HepG2 (cell line): ENCODE data around the gene CYB5B. TPM values are rescaled to one million over a fixed set of nuclear protein-coding genes. Genes with fewer than 3 reads are reported as not detected.

ENCODE experiments used
- FOXP4 ChIP-seq: sonication (generic); formaldehyde crosslinking; IDR thresholded peaks from 2 replicates; pipeline ENCODE4 v1.4.0; 2020; ENCODE audit warnings: missing genetic modification reagents
- HMGXB3 ChIP-seq: sonication (generic); formaldehyde crosslinking; IDR thresholded peaks from 2 replicates; pipeline ENCODE4 v1.4.0; 2020; ENCODE audit warnings: missing genetic modification reagents, borderline replicate concordance
- KDM2A ChIP-seq: sonication (generic); formaldehyde crosslinking; IDR thresholded peaks from 2 replicates; pipeline ENCODE4 v1.4.0; 2020; ENCODE audit warnings: low read depth, missing genetic modification reagents, borderline replicate concordance
- RCOR2 ChIP-seq: IDR thresholded peaks from 2 replicates; pipeline ENCODE4 v1.6.1; 2016; ENCODE audit warnings: missing biosample characterization, missing genetic modification reagents
- ZNF30 ChIP-seq: sonication (generic); formaldehyde crosslinking; IDR thresholded peaks from 2 replicates; pipeline ENCODE4 v1.5.0; 2020; ENCODE audit warnings: mild to moderate bottlenecking, missing genetic modification reagents
- ZNF646 ChIP-seq: sonication (generic); formaldehyde crosslinking; IDR thresholded peaks from 2 replicates; pipeline ENCODE4 v1.9.0; 2021; ENCODE audit warnings: mild to moderate bottlenecking, missing genetic modification reagents
- polyA plus RNA-seq, 8 experiments: library from polyadenylated mRNA; depleted of rRNA in 3 of 8; stranded (reverse) in 7 of 8; unstranded in 1 of 8; fragments of >200 nt; fragmentation: Illumina TruSeq in 4 of 8; extraction: Trizol in 4 of 8; gene quantifications; 2 replicates each; pipeline versions ENCODE4 v1.2.1 to v1.2.3, GENCODE V29; 2011 to 2016; ENCODE audit warnings: low read depth in 4 of 8, missing spikeins in 1 of 8, mixed read lengths in 1 of 8; ENCODE audit not compliant: insufficient read depth in 1 of 8
- total RNA-seq, 5 experiments: library from RNA; depleted of rRNA; stranded (reverse); fragments of >200 nt; fragmentation: Illumina TruSeq; extraction: Trizol; gene quantifications; 2 replicates each; pipeline ENCODE4 v1.2.3, GENCODE V29; 2016; ENCODE audit warnings: low read depth in 1 of 5
- TF ChIP-seq, protein P1 (sequence below): sonication (generic); formaldehyde crosslinking; IDR thresholded peaks from 2 replicates; pipeline ENCODE4 v1.9.0; 2021; ENCODE audit warnings: missing genetic modification reagents, mild to moderate bottlenecking, borderline replicate concordance
- TF ChIP-seq, protein P2 (sequence below): sonication (generic); formaldehyde crosslinking; IDR thresholded peaks from 2 replicates; pipeline ENCODE4 v1.4.0; 2020; ENCODE audit warnings: missing genetic modification reagents
- TF ChIP-seq, protein P3 (sequence below): sonication (generic); formaldehyde crosslinking; conservative IDR thresholded peaks from 2 replicates; pipeline ENCODE4 v1.4.0; 2020; ENCODE audit warnings: missing genetic modification reagents

Gene CYB5B
- total and polyA plus RNA-seq, 2 of the 13 experiments (the other 11 are each of a cell fraction or from before 2014, with no cell fraction given), result 234 to 432 TPM

GRCh38 chr16:69404275-69404805 lies 20.1 kb upstream of the CYB5B start (continued):
- TF ChIP-seq HMGXB3 (CRISPR knock-in tag) (0 out of 2 replicates have a peak, but pooled peaks have one; percentile 32), FOXP4 (CRISPR knock-in tag) (peak; percentile 93), ZNF30 (CRISPR knock-in tag) (no peak), KDM2A (CRISPR knock-in tag) (0 out of 2 replicates have a peak, but pooled peaks have one; percentile 26), RCOR2 (CRISPR knock-in tag) (peak; percentile 95), ZNF646 (CRISPR knock-in tag) (peak; percentile 23; the same call in 1 of the 2 replicates)
- TF ChIP-seq, protein P1, sequence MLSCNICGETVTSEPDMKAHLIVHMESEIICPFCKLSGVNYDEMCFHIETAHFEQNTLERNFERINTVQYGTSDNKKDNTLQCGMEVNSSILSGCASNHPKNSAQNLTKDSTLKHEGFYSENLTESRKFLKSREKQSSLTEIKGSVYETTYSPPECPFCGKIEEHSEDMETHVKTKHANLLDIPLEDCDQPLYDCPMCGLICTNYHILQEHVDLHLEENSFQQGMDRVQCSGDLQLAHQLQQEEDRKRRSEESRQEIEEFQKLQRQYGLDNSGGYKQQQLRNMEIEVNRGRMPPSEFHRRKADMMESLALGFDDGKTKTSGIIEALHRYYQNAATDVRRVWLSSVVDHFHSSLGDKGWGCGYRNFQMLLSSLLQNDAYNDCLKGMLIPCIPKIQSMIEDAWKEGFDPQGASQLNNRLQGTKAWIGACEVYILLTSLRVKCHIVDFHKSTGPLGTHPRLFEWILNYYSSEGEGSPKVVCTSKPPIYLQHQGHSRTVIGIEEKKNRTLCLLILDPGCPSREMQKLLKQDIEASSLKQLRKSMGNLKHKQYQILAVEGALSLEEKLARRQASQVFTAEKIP (CRISPR knock-in tag), result no peak
- TF ChIP-seq, protein P2, sequence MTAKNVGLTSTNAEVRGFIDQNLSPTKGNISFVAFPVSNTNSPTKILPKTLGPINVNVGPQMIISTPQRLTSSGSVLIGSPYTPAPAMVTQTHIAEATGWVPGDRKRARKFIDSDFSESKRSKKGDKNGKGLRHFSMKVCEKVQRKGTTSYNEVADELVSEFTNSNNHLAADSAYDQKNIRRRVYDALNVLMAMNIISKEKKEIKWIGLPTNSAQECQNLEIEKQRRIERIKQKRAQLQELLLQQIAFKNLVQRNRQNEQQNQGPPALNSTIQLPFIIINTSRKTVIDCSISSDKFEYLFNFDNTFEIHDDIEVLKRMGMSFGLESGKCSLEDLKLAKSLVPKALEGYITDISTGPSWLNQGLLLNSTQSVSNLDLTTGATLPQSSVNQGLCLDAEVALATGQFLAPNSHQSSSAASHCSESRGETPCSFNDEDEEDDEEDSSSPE (CRISPR knock-in tag), result no peak
- TF ChIP-seq, protein P3, sequence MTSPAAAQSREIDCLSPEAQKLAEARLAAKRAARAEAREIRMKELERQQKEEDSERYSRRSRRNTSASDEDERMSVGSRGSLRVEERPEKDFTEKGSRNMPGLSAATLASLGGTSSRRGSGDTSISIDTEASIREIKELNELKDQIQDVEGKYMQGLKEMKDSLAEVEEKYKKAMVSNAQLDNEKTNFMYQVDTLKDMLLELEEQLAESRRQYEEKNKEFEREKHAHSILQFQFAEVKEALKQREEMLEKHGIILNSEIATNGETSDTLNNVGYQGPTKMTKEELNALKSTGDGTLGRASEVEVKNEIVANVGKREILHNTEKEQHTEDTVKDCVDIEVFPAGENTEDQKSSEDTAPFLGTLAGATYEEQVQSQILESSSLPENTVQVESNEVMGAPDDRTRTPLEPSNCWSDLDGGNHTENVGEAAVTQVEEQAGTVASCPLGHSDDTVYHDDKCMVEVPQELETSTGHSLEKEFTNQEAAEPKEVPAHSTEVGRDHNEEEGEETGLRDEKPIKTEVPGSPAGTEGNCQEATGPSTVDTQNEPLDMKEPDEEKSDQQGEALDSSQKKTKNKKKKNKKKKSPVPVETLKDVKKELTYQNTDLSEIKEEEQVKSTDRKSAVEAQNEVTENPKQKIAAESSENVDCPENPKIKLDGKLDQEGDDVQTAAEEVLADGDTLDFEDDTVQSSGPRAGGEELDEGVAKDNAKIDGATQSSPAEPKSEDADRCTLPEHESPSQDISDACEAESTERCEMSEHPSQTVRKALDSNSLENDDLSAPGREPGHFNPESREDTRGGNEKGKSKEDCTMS (CRISPR knock-in tag), result no peak
